Transverse colon (tissue), 4 donors: Measurements from ENCODE around the gene TTC17.

Experiments used
- CTCF ChIP-seq, 5 experiments: fragments of 200-600 bp in 3 of 5; fragments of 450-650 bp in 2 of 5; sonication (generic) in 3 of 5; IDR thresholded peaks; 1 replicate in 2 of 5; 2 replicates in 3 of 5; pipeline ENCODE4 v1.5.1; 2016 to 2017; ENCODE audit warnings: antibody characterized with exemption in 5 of 5, inconsistent platforms in 3 of 5, mild to moderate bottlenecking in 2 of 5, moderate library complexity in 1 of 5
- EP300 ChIP-seq: sonication (generic); formaldehyde crosslinking; IDR thresholded peaks from one replicate; pipeline ENCODE4 v1.6.1; 2017; ENCODE audit warnings: antibody characterized with exemption, low read depth
- POLR2A ChIP-seq: fragments of 450-650 bp; IDR thresholded peaks from one replicate; pipeline ENCODE4 v1.6.1; 2016; ENCODE audit warnings: antibody characterized with exemption, mild to moderate bottlenecking, moderate library complexity
- POLR2AphosphoS5 ChIP-seq, 3 donors: sonication (generic); formaldehyde crosslinking; IDR thresholded peaks; one replicate each; pipeline ENCODE4 v1.6.1; 2016; ENCODE audit warnings: antibody characterized with exemption in 3 of 3

- TF ChIP-seq CTCF (IDR thresholded peaks at IDR 0.05) (no peak), EP300 (no peak), POLR2A (no peak), POLR2AphosphoS5 (IDR thresholded peaks at IDR 0.05) (no peak)
Observed at GRCh38 chr11:43399983-43400630, 41.4 kb downstream of the TTC17 start.
